Mesendoderm (in vitro differentiated cells): ENCODE data around the gene LUC7L.
"Not testable (repeated sequence)": the region's sequence is repeated elsewhere in the genome, so short reads cannot be mapped to it uniquely, and the experiment has no call there.

Experiments used
- DNase-seq: peaks from one replicate; pipeline ENCODE4 v3.0.0; 2013
- H2AK5ac ChIP-seq: 2 replicates; pipeline ENCODE4 v1.6.1; 2013; ENCODE audit warnings: low read length, inconsistent platforms
- H2BK120ac ChIP-seq: 2 replicates; pipeline ENCODE4 v1.6.1; 2013; ENCODE audit warnings: low read depth, mild to moderate bottlenecking, low read length, moderate library complexity, mixed read lengths
- H2BK15ac ChIP-seq: replicated peaks from 2 replicates; pipeline ENCODE4 v1.6.1; 2013; ENCODE audit warnings: low read depth, mild to moderate bottlenecking, moderate library complexity
- H2BK5ac ChIP-seq: 2 replicates; pipeline ENCODE4 v1.6.1; 2013; ENCODE audit warnings: low read length, inconsistent platforms
- H3K18ac ChIP-seq: 2 replicates; pipeline ENCODE4 v1.6.1; 2013; ENCODE audit warnings: mild to moderate bottlenecking, low read length, mixed read lengths
- H3K23ac ChIP-seq: one replicate; pipeline ENCODE4 v1.6.1; 2013; ENCODE audit warnings: low read length
- H3K27ac ChIP-seq: 2 replicates; pipeline ENCODE4 v1.5.1; 2013; ENCODE audit warnings: low read depth, mild to moderate bottlenecking, inconsistent platforms, low read length, moderate library complexity
- H3K27me3 ChIP-seq: 2 replicates; pipeline ENCODE4 v1.6.1; 2013; ENCODE audit warnings: low read length, control low read depth, mild to moderate bottlenecking, inconsistent platforms; ENCODE audit not compliant: insufficient read depth, poor library complexity
- H3K36me3 ChIP-seq: 2 replicates; pipeline ENCODE4 v1.6.1; 2013; ENCODE audit warnings: low read length, inconsistent platforms; ENCODE audit not compliant: control insufficient read depth, insufficient read depth
- H3K4ac ChIP-seq: one replicate; pipeline ENCODE4 v1.6.1; 2013; ENCODE audit warnings: low read depth, mild to moderate bottlenecking, low read length, moderate library complexity
- H3K4me1 ChIP-seq: 2 replicates; pipeline ENCODE4 v1.6.1; 2013; ENCODE audit warnings: low read depth, low read length, inconsistent platforms; ENCODE audit not compliant: control insufficient read depth
- H3K4me2 ChIP-seq: 2 replicates; pipeline ENCODE4 v1.6.1; 2013; ENCODE audit warnings: low read length
- H3K4me3 ChIP-seq: 2 replicates; pipeline ENCODE4 v1.5.1; 2013; ENCODE audit warnings: mild to moderate bottlenecking, low read length
- H3K56ac ChIP-seq: one replicate; pipeline ENCODE4 v1.6.1; 2013; ENCODE audit warnings: low read length
- H3K79me1 ChIP-seq: 2 replicates; pipeline ENCODE4 v1.6.1; 2013; ENCODE audit warnings: low read length, inconsistent platforms
- H3K79me2 ChIP-seq: 2 replicates; pipeline ENCODE4 v1.6.1; 2013; ENCODE audit warnings: mild to moderate bottlenecking, low read length; ENCODE audit not compliant: control insufficient read depth, insufficient read depth
- H3K9ac ChIP-seq: 2 replicates; pipeline ENCODE4 v1.6.1; 2013; ENCODE audit warnings: low read length, inconsistent platforms
- H4K5ac ChIP-seq: one replicate; pipeline ENCODE4 v1.6.1; 2013; ENCODE audit warnings: low read length
- H4K8ac ChIP-seq: one replicate; pipeline ENCODE4 v1.6.1; 2013; ENCODE audit warnings: low read depth, mild to moderate bottlenecking, control low read depth, low read length, moderate library complexity
- WGBS: extraction: QIAGEN DNeasy Blood & Tissue Kit; methylation state at CpG from one replicate; pipeline ENCODE4 v1.1.7; 2013; ENCODE audit warnings: low lambda C conversion rate, missing lambda C conversion rate; ENCODE audit not compliant: insufficient coverage; ENCODE audit errors: extremely low coverage; 5-methylcytosine and 5-hydroxymethylcytosine counted together

Gene LUC7L

GRCh38 chr16:268141-269053 lies 39.1 kb upstream of the LUC7L start:
- no peak for DNase-seq
- no CpG with 5 or more reads among the region's 40 CpGs for WGBS

GRCh38 chr16:267562-267961 lies 38.3 kb upstream of the LUC7L start:
- not testable (repeated sequence) for H3K36me3 ChIP-seq, H3K27me3 ChIP-seq, H3K18ac ChIP-seq, H3K23ac ChIP-seq, H3K79me2 ChIP-seq, H2BK120ac ChIP-seq, H3K27ac ChIP-seq, H4K5ac ChIP-seq, H3K4me1 ChIP-seq, H2BK5ac ChIP-seq, H4K8ac ChIP-seq, DNase-seq, H2AK5ac ChIP-seq, H3K56ac ChIP-seq, H3K9ac ChIP-seq, H3K4ac ChIP-seq, H3K4me3 ChIP-seq, H3K79me1 ChIP-seq, H2BK15ac ChIP-seq, H3K4me2 ChIP-seq
- no CpG with 5 or more reads among the region's 17 CpGs for WGBS

More at GRCh38 chr16:268141-269053, 39.1 kb upstream of the LUC7L start:
- Histone ChIP-seq H3K27ac (no peak overlapping the region), H3K27me3 (no peaks in the 10 kb centered on the region), H3K79me1 (no peaks in the 10 kb centered on the region), H4K5ac (no peak overlapping the region), H3K4me1 (no peaks in the 10 kb centered on the region), H3K79me2 (no peaks in the 10 kb centered on the region), H2BK15ac (no peak overlapping the region), H4K8ac (no peak overlapping the region), H2BK120ac (no peak overlapping the region), H3K18ac (no peak overlapping the region), H3K9ac (no peak overlapping the region), H3K4ac (no peak overlapping the region), H3K4me3 (no peak overlapping the region), H3K36me3 (no peaks in the 10 kb centered on the region), H3K56ac (no peak overlapping the region), H3K23ac (no peak overlapping the region), H2BK5ac (no peak overlapping the region), H3K4me2 (no peak overlapping the region), H2AK5ac (no peak overlapping the region)

GRCh38 chr16:266258-267164 lies 37.3 kb upstream of the LUC7L start:
- Histone ChIP-seq H4K8ac (no peak overlapping the region), H3K4me2 (no peak overlapping the region), H4K5ac (no peak overlapping the region), H2AK5ac (no peak overlapping the region), H3K23ac (no peak overlapping the region), H3K27ac (no peak overlapping the region), H3K56ac (no peak overlapping the region), H3K27me3 (no peaks in the 10 kb centered on the region), H3K79me2 (no peaks in the 10 kb centered on the region), H3K36me3 (no peaks in the 10 kb centered on the region), H3K4ac (no peak overlapping the region), H2BK5ac (no peak overlapping the region), H3K9ac (no peak overlapping the region), H2BK15ac (no peak overlapping the region), H3K4me3 (no peak overlapping the region), H3K4me1 (no peaks in the 10 kb centered on the region), H3K79me1 (no peaks in the 10 kb centered on the region), H2BK120ac (no peak overlapping the region), H3K18ac (no peak overlapping the region)
- no CpG with 5 or more reads among the region's 25 CpGs for WGBS
- DNase-seq: no peak

- no peak for DNase-seq
- no peaks in the 10 kb centered on the region for H3K79me1 ChIP-seq
- H2BK5ac ChIP-seq: no peak overlapping the region
- H3K4me2 ChIP-seq: no peak overlapping the region
- H2BK120ac ChIP-seq: no peak overlapping the region
- H3K4me3 ChIP-seq: no peak overlapping the region
- no peak overlapping the region for H3K4ac ChIP-seq
- no peak overlapping the region for H3K27ac ChIP-seq
- WGBS: no CpG with 5 or more reads among the region's 12 CpGs
- no peak overlapping the region for H3K18ac ChIP-seq
- no peak overlapping the region for H2BK15ac ChIP-seq
- no peak overlapping the region for H3K56ac ChIP-seq
- no peaks in the 10 kb centered on the region for H3K79me2 ChIP-seq
- no peaks in the 10 kb centered on the region for H3K36me3 ChIP-seq
- H4K5ac ChIP-seq: no peak overlapping the region
- H4K8ac ChIP-seq: no peak overlapping the region
- no peaks in the 10 kb centered on the region for H3K4me1 ChIP-seq
- H3K9ac ChIP-seq: no peak overlapping the region
- H3K27me3 ChIP-seq: no peaks in the 10 kb centered on the region
- no peak overlapping the region for H3K23ac ChIP-seq
- no peak overlapping the region for H2AK5ac ChIP-seq
Measured at GRCh38 chr16:265711-266110, 36.5 kb upstream of the LUC7L start.

GRCh38 chr16:265002-265529 lies 35.8 kb upstream of the LUC7L start:
- no peak overlapping the region for H2BK5ac ChIP-seq
- H3K27ac ChIP-seq: no peak overlapping the region
- H2AK5ac ChIP-seq: no peak overlapping the region
- no peak overlapping the region for H3K4me2 ChIP-seq
- no peak overlapping the region for H3K4me3 ChIP-seq
- H3K4me1 ChIP-seq: no peaks in the 10 kb centered on the region
- DNase-seq: no peak
- no peak overlapping the region for H3K9ac ChIP-seq
- no peak overlapping the region for H3K4ac ChIP-seq
- H3K79me2 ChIP-seq: no peaks in the 10 kb centered on the region
- no peak overlapping the region for H4K5ac ChIP-seq
- no peak overlapping the region for H3K23ac ChIP-seq
- H3K27me3 ChIP-seq: no peaks in the 10 kb centered on the region
- H2BK120ac ChIP-seq: no peak overlapping the region
- peaks cover 2% of the 10 kb centered on the region for H3K36me3 ChIP-seq
- no peak overlapping the region for H3K56ac ChIP-seq
- no peaks in the 10 kb centered on the region for H3K79me1 ChIP-seq
- no peak overlapping the region for H2BK15ac ChIP-seq
- no CpG with 5 or more reads among the region's 14 CpGs for WGBS
- H3K18ac ChIP-seq: no peak overlapping the region
- no peak overlapping the region for H4K8ac ChIP-seq
